ENCODE data around the gene CSE1L. TPM values are rescaled to one million over a fixed set of nuclear protein-coding genes. Genes with fewer than 3 reads are reported as not detected.

Gene CSE1L
- total RNA-seq, 1 experiment from 2014 or later = 246 TPM

- Histone ChIP-seq H3K56ac (ENCODE audit: insufficient read length, low read depth, low read length) (no peak overlapping the region), H3K23me2 (ENCODE audit: insufficient read length, low read depth, low read length, poor library complexity, severe bottlenecking) (no peaks in the 10 kb centered on the region), H3K79me2 (ENCODE audit: insufficient read depth, low read length) (no peaks in the 10 kb centered on the region), H3K79me1 (ENCODE audit: insufficient read depth, low read depth, low read length, poor library complexity, severe bottlenecking) (no peaks in the 10 kb centered on the region), H2BK15ac (ENCODE audit: low read depth, low read length) (no peak overlapping the region), H4K8ac (replicated peaks; ENCODE audit: insufficient read length, low read depth, low read length) (no peak overlapping the region), H3K14ac (ENCODE audit: insufficient read depth, low read length) (no peak overlapping the region), H3K9ac (ENCODE audit: extremely low read depth, insufficient read length, low read length) (no peak overlapping the region), H3K23ac (ENCODE audit: insufficient read length, low read depth, low read length) (no peak overlapping the region), H4K5ac (ENCODE audit: insufficient read length, low read depth, low read length) (no peak overlapping the region), H3T11ph (ENCODE audit: low read length) (no peak overlapping the region), H3K9me3 (ENCODE audit: control insufficient read depth, low read depth, low read length) (no peaks in the 10 kb centered on the region), H4K91ac (ENCODE audit: insufficient read length, low read depth, low read length) (no peak overlapping the region), H3K4me1 (ENCODE audit: insufficient read depth, low read length) (no peaks in the 10 kb centered on the region), H3K27ac (ENCODE audit: insufficient read length, low read depth, low read length) (no peak overlapping the region), H3K18ac (ENCODE audit: insufficient read length, low read depth, low read length) (no peak overlapping the region), H4K20me1 (ENCODE audit: control insufficient read depth, insufficient read depth, insufficient read length) (no peaks in the 10 kb centered on the region), H2BK120ac (ENCODE audit: low read depth, low read length, poor library complexity, severe bottlenecking) (no peak overlapping the region), H2BK20ac (ENCODE audit: low read depth, low read length, poor library complexity, severe bottlenecking) (no peak overlapping the region), H2AK5ac (ENCODE audit: insufficient read length, low read length) (no peak overlapping the region), H3K27me3 (ENCODE audit: insufficient read depth, low read length) (no peaks in the 10 kb centered on the region), H3K4ac (ENCODE audit: low read depth, low read length) (no peak overlapping the region), H2BK5ac (ENCODE audit: insufficient read length, low read length) (no peak overlapping the region), H2AFZ (ENCODE audit: low read length) (no peak overlapping the region), H3K4me2 (ENCODE audit: insufficient read depth, insufficient read length, low read length) (no peak overlapping the region), H2BK12ac (ENCODE audit: insufficient read length, low read depth, low read length) (no peak overlapping the region)
- Mint-ChIP-seq H3K36me3 (ENCODE audit: insufficient read depth in 1 of 3, low read depth in 3 of 3) (peaks cover 7 to 59% (median 38%) of the 10 kb centered on the region in 3 experiments; a peak in 6 of 7 replicates), H3K27ac (no peak overlapping the region), H3K4me1 (no peaks in the 10 kb centered on the region), H3K27me3 (ENCODE audit: low read depth) (no peaks in the 10 kb centered on the region), H3K4me3 (no peak overlapping the region), H3K9me3 (no peaks in the 10 kb centered on the region)
- no peak for DNase-seq
- TF ChIP-seq CTCF (conservative IDR thresholded peaks at IDR 0.05) = no peak
- WGBS (ENCODE audit: extremely low coverage, insufficient read length, low lambda C conversion rate) = no CpG with 5 or more reads among the region's 1 CpG
These were observed 16.9 kb upstream of the CSE1L start for GRCh38 chr20:49029203-49029602.

Measured in H9 (cell line).